Limb (tissue), 2 donors: ENCODE results near the gene SRRM4.
A peak's percentile ranks its signal among the peaks of the same experiment; 100 is the strongest.

Source experiments
- DNase-seq, 2 donors: peaks; one replicate each; pipeline ENCODE4 v3.0.0-alpha.2; 2016; ENCODE audit errors: extremely low spot score in 2 of 2

The SRRM4 gene, protein sequence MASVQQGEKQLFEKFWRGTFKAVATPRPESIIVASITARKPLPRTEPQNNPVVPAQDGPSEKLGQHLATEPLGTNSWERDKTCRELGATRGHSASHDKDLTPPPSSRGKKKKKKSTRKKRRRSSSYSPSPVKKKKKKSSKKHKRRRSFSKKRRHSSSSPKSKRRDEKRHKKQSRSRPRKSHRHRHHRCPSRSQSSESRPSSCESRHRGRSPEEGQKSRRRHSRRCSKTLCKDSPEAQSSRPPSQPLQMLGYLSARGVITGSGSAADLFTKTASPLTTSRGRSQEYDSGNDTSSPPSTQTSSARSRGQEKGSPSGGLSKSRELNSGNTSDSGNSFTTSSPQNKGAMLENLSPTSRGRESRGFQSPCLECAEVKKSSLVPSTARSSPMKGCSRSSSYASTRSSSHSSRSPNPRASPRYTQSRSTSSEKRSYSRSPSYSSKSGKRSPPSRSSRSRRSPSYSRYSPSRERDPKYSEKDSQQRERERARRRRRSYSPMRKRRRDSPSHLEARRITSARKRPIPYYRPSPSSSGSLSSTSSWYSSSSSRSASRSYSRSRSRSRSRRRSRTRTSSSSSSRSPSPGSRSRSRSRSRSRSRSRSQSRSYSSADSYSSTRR

DNA sequence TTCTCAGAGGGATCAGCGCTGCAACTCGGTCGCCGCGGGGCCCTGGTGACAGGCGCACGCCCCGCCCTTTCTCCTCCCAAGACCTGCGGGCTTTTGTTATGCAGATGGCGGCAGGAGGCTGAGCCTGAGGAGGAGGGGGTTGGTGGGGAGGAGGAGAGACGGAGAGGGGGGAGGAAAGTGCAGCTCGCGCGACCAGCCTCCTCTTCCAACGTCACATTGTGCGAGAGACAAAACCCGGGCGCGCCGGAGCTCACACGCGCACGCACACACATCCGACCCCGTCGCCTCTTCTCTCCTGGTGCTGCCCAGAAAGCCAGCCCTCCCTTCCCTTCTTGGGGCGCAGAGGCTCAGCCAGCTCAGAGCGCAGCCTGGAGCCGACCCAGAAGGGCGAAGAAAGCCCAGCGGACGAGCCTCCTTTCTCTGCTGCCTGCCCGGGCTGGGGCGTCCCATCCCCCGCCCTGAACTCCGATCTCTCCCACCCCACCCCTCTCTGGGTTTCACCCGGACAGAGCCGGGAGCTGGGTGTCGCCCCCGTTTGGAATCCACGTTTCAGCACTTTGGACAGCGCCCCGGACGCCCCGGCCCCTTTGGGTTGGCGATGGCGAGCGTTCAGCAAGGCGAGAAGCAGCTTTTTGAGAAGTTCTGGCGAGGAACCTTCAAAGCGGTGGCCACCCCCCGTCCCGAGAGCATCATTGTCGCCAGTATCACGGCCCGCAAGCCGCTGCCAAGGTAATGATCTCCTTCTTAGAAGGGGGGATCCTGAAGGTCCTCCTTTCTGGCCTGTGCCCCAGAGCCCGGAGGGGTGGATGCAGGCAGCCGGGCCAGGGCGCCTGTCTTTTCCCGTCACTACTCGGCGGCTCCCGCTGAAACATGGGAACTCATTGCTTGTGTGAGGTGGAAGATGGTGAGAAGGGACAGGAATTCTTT, at the start of gene SRRM4:
Gene SRRM4 (plus strand): TSS at position 257 of the 927 bp plus-strand sequence. CDS start 342 bp downstream, at position 599.
- peak; percentile 33 to 83 for DNase-seq

DNA sequence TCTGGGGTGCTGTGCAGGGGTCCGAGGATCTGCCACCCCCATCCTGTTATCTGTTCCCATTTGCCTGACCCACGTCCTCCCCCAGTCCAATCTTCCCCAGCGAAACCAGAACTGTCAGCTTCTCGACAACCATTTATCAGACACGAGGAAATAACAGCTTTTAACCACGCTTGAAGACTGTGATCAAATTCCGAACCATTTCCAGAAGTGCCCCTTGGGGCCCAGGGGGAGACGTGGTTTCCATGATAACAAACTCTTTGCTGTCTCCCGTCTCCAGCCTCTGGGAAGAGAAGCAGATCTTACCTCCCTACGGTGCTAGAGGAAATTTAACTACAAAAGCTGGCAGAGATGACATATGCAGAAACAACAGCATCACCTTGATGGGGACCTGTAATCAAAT, 35.1 kb upstream of the SRRM4 start:
- no peak for DNase-seq

DNA sequence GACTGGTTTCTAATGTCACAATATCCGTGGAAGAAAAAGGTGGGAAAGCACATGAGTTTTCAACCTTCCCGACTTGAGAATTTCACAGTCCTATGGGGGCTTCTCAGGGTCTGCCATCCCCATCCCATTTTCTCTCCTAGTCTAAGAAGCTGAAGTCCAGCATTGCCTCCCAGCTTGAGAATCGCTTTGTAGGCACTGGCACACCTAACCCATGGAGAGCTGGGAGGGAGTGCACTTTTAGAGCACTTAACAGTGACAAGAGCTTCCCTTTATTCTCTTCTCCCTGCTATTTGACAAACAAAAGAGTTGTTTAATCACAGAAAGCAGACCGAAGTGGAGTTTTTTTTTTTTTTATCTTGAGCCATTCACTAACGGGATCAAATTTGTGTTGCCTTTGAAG, 22.8 kb upstream of the SRRM4 start:
- DNase-seq: no peak

DNA sequence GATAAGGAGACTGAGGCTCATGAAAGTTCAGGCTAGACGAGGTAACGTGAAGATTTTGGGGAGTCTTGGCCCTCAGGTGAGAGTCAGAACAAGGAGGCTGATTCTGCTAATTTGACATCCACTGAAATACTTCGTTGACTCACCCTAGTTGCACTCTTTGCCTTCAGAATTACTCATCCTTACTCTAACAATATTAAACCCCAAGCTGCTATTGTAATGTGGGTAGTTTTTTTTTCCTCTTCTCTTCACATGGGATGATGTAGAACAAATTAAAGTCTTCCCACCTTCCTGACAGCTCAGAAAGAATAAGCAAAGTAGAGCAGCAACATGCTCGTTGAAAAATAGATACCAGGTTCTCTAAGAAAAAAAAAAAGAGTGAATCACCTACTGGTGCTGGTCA, 22.0 kb upstream of the SRRM4 start:
- DNase-seq: no peak

DNA sequence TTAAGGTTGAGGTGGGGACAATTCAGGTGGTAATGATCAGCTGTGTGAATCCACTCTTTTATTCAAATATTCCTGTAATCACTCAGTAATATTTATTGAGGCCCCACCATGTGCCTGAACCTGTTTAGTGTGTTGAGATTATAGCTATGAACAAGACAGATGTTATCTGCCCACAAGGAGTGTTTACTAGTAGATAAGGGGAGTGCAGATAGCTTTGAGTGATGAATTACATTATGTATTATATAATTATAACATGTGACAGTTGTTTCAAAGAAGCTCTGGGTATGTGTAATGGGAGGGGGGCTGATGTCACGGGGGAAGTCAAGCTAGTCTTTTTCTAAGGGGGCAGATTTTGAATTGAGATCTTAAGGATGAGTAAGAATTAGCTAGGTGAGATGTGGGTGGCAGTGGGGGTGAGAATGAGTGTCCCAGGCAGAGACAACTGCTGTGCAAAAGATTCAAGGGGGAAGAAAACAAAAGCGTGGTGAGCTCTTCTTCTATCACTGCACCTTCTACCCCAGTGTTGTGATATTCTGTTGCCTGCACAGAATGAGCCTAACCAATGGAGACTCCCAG, 21.3 kb upstream of the SRRM4 start:
- no peak for DNase-seq

DNA sequence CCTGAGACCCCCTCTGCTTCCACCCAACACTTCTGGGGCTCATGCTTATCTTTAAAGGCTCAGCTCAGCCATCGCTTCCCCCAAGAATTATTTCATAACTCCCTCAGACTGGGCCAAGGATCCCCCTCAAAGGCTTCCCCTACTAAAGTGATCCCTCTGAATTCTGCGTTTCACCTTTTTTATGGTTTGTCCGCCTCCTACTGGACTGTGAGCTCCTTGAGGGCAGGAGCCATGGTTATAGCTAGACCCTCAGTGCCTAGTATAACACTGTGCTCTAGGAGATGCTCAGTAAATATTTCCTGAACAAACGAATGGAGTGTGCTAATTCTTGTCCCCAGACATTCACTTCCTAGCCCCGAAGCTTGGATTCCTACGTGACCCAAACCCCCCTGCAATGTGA, 20.5 kb upstream of the SRRM4 start:
- DNase-seq: no peak

DNA sequence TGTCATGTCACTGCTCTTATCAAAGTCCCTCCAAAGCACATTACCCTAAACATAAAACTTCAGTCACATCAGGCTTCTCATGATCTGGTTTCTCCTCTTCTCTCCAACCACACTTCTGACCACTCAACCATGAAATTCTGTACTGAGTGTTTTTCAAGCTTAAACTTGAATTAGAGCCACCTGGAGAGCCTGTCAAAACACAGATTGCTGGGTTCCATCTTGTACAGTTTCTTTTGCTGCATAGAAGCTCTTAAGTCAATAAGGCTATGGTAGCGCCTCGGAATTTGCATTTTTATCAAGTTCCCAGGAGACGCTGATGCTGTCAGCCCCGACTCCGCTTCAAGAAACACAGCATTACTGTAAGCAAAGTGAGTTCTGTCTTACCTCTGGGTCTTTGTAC, 16.4 kb upstream of the SRRM4 start:
- no peak for DNase-seq

DNA sequence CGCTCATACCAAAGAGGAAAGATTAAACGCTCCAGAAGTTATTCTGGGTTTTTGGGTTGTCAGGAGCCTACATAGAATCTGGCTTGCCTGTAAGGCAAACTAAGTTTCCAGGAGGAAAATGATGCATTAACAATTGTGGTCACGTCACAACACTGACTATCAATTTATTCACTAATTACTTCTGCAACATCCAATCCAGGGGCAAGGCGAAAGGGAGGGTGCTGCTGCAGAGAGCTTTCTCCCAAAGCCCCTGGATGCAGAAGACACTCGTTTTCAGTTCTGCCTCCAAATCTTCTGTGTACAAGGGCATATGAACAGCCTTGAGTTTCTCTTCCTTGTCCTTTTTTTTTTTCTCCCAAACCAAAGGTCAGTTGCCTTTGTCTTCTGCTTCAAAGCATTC, 10.5 kb upstream of the SRRM4 start:
- DNase-seq: no peak

DNA sequence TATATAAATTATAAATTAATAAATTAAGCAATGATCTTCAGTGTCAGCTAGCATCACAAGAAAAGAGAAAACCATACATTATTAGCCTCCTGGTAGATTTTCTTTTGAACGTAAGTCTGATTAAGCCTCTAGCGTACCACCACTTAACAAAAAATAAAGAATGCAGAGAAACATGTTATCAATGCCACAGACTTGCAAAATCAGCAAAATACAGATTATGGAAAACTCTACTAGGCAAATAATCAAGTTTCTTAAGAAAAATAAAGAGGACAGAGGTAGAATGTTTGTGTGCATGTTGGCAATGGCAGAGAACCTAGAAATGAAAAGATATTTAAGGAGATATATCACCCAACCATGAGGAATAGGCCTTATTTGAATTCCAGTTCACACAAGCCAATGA, 8.4 kb upstream of the SRRM4 start:
- no peak for DNase-seq

DNA sequence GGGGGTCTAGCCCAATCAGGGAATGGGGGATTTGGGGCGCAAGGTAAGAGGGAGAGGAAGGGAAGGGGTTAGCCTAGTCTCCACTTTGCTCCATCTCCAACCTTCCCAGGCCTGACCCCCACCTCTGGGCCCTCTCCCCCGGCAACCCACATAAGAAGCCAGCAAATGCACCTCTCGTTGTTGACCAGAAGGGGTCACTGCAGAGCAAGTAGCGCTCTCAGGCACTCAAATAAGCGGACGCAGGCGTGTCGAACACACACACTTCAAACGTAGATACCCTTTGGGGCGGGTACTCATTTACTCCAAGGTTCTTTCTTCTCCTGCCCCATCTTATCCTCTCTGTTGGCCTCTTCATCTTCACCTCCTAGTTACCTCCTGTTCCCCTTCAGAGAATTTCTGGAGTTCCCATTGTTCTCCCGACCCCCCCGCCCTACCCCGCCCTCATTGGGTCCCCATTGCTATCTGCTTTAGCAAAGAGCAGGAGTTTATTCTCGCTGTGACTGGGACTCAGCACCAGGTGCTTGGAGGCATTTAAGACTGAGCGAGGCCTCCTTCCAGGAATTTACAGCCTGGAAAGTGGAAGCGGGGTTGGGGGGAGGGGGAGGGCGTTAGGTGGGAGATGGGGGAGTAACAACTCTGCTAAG, 1.5 kb upstream of the SRRM4 start:
- DNase-seq: peak; percentile 46 to 71

DNA sequence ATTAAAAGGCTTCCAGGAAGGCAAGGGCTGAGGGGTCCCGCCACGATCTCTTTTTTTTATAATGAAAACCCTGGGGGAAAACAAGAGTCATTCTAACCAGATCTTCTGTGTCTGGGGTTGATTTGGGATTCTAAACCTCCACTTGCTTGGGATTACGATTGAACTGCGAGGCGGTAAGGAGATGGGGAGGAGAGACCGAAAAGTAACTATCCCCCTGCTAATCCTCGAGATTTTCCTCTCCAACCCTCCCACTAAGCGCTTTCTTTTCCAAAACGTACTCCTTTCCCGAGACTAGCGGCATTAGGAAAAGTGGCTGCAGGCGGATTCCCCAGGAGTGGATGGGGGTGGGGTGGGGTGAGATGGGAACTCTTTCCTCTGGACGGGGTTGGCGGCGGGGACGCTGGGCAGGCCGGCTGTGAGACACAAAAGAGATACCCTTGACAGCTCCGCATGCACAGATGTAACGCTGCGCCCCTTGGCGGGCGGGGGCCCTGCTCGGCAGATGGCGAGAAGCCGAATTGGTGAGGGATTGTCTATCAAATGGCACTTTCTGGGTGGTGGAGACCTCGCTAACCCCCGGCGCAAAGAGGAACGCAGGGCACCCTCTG, 830 bp upstream of the SRRM4 start:
- peak in 1 of 2 donors; percentile 55 for DNase-seq

DNA sequence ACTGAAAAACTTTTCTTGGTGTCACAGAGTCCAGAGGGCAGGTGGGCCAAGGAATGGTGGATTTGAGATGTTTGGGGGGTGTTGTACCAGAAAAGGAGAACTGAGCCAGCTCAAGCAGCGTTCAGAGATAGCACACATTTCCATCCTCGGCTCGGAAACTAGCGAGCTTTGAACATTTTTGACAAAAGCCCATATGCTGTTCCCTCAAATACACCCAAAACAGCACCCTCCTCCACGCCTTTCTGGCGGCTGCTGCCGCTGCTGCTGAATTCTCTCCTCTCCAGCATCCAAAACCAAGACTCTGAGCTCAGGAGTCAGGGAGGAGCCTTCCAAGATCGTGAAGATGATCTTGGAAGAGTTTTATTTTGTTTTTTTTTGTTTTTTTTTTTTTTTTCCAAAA, 961 bp downstream of the SRRM4 start:
- no peak for DNase-seq

DNA sequence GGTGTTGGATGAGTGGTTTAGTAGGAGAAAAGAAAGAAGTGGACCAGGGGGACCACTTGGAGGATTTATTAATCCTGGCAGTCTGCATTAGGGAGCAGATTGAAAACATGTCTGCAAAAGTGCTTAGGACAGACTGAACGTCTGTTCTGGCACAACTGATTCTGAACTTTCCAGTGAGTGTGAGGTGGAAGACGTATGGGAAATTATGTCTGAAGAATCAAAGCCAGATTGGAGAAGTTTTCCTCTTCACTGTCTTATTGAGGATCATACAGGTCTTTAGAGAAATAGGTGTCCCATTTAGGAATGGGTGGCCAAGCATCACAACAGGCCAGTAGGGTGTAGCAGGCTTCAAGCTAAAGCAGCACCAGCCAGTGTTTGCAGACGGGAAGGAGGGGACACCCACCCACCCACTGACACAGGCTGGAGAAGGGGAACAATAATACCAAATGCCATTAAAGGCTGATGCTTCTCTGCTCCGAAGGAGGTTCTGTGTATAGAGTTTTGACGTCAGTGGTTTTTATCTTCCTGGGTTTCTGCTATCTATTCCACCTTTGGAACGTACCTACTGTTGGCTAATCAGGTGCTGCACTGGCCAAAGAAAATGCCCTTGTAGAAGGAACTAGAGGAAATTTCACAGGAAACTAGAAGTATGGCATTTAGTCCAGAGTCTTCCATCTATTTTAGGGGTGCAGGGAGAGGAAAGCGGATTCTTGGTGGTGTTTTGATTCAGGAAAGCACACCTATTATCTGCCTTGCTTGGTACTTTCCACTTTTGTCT, 1.8 kb downstream of the SRRM4 start:
- DNase-seq: no peak

DNA sequence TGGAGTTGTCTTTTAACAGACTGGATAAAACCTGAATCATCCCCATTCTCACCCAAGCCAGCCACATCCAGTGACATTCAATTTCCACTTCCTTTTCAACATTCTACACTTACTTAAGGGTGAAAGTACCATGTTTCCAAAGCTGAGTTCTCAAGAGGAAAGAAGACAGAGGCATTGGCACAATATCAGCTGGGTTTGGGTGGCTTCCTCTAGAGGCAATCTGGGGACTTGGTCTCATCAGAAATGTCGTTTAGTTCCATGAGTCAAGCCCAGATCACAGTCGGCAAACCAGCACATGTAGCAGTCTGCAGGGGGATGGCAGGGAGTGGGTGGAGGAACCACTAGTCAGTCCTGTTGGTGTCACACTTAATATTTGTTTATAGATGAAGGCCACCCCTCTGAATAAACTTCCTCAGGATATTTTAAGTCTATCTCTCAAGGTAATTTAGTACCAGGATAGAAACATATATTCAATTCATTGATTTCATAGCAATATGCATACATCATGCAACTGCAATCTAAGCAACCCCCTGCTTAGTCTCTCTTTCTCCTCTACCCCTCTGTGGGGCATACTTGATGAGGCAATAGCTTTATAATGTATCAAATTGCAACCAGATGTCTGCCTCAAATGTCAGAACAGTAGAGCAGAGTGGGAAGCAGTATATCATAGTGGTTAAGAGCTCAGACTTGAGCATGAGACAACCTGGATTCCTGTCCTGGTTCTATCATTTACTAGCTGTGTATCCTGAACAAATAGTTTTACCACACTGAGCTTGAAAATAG, 3.0 kb downstream of the SRRM4 start:
- DNase-seq: no peak

DNA sequence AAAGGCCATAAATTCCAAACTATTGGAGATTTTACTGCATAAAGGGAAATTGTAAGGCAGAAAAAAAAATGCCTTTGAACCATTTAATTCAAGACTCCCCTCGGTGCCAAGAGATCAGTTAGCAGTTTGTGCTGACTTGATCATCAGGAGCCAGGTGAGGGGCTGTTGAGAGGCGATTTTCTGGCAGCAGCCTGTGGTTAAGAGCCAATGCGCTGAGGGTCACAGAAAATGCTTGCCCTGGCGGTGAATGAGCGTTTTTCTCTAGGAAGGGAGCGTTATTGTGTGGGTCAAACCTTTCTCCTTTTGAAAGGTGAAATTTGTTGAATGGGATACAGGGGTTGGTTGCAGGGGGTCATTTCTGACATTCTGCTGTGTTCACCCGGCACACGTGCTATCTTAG, 4.7 kb downstream of the SRRM4 start:
- DNase-seq: no peak

DNA sequence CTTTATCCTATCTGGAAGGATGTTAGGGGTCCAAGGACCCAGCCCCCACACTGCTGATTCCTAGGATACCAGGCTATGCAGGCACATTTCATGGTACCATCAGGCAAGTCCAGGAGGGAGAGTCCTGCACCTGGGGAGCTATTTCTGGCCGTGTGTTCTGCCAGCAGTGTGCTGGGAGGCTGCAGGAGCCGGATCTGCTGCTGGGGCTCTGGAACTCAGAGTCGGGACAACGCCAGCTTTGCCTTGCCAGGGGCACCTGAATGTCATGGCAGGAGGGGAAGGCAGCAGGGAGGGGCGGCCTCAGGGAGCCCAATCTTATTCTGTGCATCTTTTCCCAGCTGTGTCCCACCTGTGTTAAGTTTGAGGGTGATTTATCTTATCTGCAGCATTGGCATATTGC, 17.8 kb downstream of the SRRM4 start:
- DNase-seq: no peak

DNA sequence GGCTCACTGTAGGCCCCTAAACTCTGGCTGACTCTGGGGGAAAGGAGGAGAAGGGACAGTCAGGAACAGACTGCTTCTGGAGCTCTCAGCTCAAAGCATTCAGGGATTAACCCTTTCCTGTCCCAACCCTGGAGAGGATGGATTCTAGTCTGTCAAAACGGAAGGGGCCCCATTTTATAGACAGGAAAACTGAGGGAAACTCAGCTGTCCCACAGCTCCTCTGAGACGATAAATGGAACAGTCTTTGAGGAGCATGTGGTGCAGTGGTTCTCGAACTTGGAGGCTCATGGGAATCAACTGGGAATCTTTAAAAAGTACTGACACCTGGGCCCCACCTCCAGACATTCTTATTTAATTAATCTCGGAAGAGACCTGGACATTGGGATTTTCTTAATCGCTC, 23.7 kb downstream of the SRRM4 start:
- DNase-seq: no peak

DNA sequence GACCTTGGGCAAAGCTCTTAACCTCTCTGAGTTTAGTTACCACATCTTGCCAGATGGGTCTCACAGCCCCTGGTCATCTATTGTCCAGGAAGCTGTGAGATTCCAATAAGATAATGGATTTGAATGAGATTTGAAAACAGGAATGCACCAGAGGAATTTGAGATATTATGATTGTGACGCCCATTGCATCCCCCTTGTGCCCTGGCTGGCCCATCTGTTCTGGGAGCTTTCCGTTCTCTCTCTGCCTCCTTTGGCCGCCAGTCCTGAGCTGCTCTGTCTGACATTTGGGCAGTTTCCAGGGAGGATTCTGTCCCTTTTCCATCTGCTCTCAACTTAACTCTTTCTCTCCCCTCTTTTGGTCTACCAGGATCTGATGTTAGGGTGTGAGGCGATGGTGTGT, 24.6 kb downstream of the SRRM4 start:
- peak in 1 of 2 donors; percentile 43 for DNase-seq

DNA sequence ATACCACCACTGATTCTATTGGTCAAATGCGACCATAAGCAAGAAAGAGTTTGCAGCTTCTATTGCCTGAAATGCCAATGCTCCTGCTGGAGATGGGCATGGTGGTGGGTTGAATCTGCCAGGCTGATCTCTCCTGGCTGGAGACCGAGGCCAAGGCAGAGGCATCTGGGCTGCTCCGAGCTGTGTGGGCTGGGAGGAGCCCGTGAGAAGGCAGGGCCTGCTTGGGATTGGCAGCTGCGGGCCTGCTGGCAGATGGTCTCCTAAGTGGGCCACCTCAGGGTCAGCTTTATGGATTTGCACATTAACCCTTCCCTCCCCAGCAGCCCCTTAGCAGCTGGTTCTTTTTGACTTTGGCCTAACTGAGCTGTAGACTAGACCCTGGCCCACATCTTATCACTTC, 25.4 kb downstream of the SRRM4 start:
- DNase-seq: peak; percentile 51
